ENCODE data around the gene RPUSD4.

DNA sequence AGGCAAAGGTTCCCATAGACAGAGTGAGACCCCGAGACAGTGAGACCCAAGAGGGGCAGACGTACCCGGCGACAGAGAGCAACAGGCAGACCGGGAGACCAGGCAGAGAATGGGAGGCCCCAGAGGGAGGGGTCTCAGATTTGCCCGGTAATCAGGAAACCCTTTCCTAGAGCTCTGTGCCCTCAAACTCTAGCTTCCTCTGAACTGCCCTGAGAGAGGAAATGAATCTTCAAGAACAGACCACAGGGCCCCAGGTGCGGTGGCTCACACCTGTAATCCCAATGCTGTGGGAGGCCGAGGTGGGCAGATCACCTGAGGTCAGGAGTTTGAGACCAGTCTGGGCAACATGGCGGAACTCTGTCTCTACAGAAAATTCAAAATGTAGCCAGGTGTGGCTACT is 47.7 kb downstream of the RPUSD4 start:
- TF ChIP-seq, protein P1, sequence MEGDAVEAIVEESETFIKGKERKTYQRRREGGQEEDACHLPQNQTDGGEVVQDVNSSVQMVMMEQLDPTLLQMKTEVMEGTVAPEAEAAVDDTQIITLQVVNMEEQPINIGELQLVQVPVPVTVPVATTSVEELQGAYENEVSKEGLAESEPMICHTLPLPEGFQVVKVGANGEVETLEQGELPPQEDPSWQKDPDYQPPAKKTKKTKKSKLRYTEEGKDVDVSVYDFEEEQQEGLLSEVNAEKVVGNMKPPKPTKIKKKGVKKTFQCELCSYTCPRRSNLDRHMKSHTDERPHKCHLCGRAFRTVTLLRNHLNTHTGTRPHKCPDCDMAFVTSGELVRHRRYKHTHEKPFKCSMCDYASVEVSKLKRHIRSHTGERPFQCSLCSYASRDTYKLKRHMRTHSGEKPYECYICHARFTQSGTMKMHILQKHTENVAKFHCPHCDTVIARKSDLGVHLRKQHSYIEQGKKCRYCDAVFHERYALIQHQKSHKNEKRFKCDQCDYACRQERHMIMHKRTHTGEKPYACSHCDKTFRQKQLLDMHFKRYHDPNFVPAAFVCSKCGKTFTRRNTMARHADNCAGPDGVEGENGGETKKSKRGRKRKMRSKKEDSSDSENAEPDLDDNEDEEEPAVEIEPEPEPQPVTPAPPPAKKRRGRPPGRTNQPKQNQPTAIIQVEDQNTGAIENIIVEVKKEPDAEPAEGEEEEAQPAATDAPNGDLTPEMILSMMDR (conservative IDR thresholded peaks at IDR 0.05; ENCODE audit: low read depth in 2 of 2): no peak
- TF ChIP-seq EZH2phosphoT487 (IDR thresholded peaks at IDR 0.05; ENCODE audit: unreplicated experiment): no peak

All from GM23338 (cell line).